Eye (tissue), 1 donor: ENCODE data around the gene RASL11B.

Experiments used
- DNase-seq: peaks from one replicate; pipeline ENCODE4 v3.0.0-alpha.2; 2015

Gene RASL11B

GRCh38 chr4:52843958-52844357, 18.2 kb upstream of the RASL11B start:
- no peak for DNase-seq

GRCh38 chr4:52844596-52844995, 17.5 kb upstream of the RASL11B start:
- DNase-seq = no peak

- no peak for DNase-seq
These were observed 15.6 kb upstream of the RASL11B start for GRCh38 chr4:52846502-52846901.

- DNase-seq = no peak
These were observed 13.9 kb upstream of the RASL11B start for GRCh38 chr4:52848254-52848653.

- DNase-seq = no peak
These were observed 11.6 kb upstream of the RASL11B start for GRCh38 chr4:52850406-52851124.

- no peak for DNase-seq
These were observed 10.1 kb upstream of the RASL11B start for GRCh38 chr4:52852041-52852440.

- DNase-seq = no peak
These were observed 9.4 kb upstream of the RASL11B start for GRCh38 chr4:52852711-52853110.

- no peak for DNase-seq
These were observed 8.8 kb upstream of the RASL11B start for GRCh38 chr4:52853351-52853750.

GRCh38 chr4:52856801-52857200, 5.3 kb upstream of the RASL11B start:
- no peak for DNase-seq

- no peak for DNase-seq
These were observed 1.8 kb upstream of the RASL11B start for GRCh38 chr4:52860361-52860760.

GRCh38 chr4:52861171-52861823, 820 bp upstream of the RASL11B start:
- no peak for DNase-seq

- no peak for DNase-seq
These were observed 583 bp downstream of the RASL11B start for GRCh38 chr4:52862639-52863161.

GRCh38 chr4:52863324-52863723, 1.2 kb downstream of the RASL11B start:
- no peak for DNase-seq

- DNase-seq = peak; percentile 67
These were observed 2.7 kb downstream of the RASL11B start for GRCh38 chr4:52864793-52865192.

- DNase-seq = no peak
These were observed 3.2 kb downstream of the RASL11B start for GRCh38 chr4:52865300-52865699.

GRCh38 chr4:52866734-52867133, 4.6 kb downstream of the RASL11B start:
- DNase-seq = no peak

GRCh38 chr4:52867163-52867562, 5.0 kb downstream of the RASL11B start:
- DNase-seq = no peak

GRCh38 chr4:52868133-52868532, 6.0 kb downstream of the RASL11B start:
- peak; percentile 56 for DNase-seq

GRCh38 chr4:52869196-52869595, 7.1 kb downstream of the RASL11B start:
- DNase-seq = peak; percentile 81

- DNase-seq = no peak
These were observed 7.5 kb downstream of the RASL11B start for GRCh38 chr4:52869656-52870055.

GRCh38 chr4:52870225-52870624, 8.1 kb downstream of the RASL11B start:
- DNase-seq = no peak

GRCh38 chr4:52873191-52873590, 11.1 kb downstream of the RASL11B start:
- peak; percentile 78 for DNase-seq

GRCh38 chr4:52873861-52874343, 11.8 kb downstream of the RASL11B start:
- peak; percentile 84 for DNase-seq

- no peak for DNase-seq
These were observed 12.8 kb downstream of the RASL11B start for GRCh38 chr4:52874948-52875347.
